ENCODE data around the gene CCL4. TPM values are rescaled to one million over a fixed set of nuclear protein-coding genes. Genes with fewer than 3 reads are reported as not detected.

Gene CCL4
- total and polyA plus RNA-seq, 2 experiments from 2014 or later: not detected

DNA sequence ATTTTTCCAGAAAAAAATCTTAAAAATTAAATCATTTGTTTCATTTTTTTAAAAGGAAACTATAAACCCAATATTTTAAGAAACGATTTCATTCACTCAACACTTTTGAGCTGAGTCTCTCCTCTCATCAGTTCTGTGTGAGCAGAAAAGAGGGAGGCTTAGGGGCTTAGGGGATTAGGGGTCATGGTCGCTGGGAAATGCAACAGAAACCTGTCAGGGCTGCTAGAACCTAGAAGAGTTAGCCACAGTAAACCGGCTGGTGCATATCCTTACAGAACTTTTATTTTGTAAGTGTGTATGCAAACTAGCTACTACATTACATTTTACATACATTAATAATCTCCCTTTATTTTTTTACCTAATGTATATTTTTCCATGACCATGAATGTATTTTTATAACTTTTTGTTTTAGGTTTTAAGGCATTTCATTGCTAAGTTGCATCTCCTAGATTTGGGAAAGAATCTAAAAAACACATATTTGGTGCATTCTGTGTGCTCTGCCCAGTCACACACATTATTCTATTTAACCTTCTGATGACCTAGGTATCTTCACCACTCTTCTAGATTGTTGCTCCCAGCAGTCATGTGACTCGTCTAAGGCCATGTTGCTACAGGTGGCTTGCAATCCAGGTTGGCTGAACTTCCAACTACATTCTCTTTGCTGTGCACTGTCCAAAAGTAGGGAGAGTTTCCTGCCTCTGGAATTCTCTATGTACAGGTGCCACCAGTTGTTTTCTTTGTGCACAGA is 48.4 kb downstream of the CCL4 start:
- Histone ChIP-seq H2AFZ (no peak overlapping the region), H3F3A (replicated peaks; ENCODE audit: low read depth) (no peaks in the 10 kb centered on the region), H4K20me1 (replicated peaks; ENCODE audit: insufficient read depth) (no peaks in the 10 kb centered on the region), H3K4me2 (no peak overlapping the region), H3K27ac (ENCODE audit: low read depth) (no peak overlapping the region), H3K36me3 (ENCODE audit: insufficient read depth) (no peaks in the 10 kb centered on the region), H3K4me3 (no peak overlapping the region), H3K9me2 (ENCODE audit: insufficient read depth) (no peaks in the 10 kb centered on the region), H3K79me2 (replicated peaks; ENCODE audit: insufficient read depth) (no peaks in the 10 kb centered on the region), H3K27me3 (ENCODE audit: insufficient read depth) (no peaks in the 10 kb centered on the region), H3K4me1 (ENCODE audit: insufficient read depth) (no peaks in the 10 kb centered on the region)
- ATAC-seq (no peak), DNase-seq (ENCODE audit: low spot score) (no peak)
- H3K27me3 Mint-ChIP-seq (ENCODE audit: insufficient read depth, low read depth, poor library complexity): no peaks in the 10 kb centered on the region
- H3K36me3 Mint-ChIP-seq (ENCODE audit: low read depth): no peaks in the 10 kb centered on the region
- H3K4me1 Mint-ChIP-seq: peaks cover 4% of the 10 kb centered on the region; the same call in 2 of the 3 replicates
- H3K9me3 Mint-ChIP-seq: no peaks in the 10 kb centered on the region
- TF ChIP-seq CREB1 (CRISPR knock-in tag; IDR thresholded peaks at IDR 0.05; ENCODE audit: low read depth) (no peak), STAT1 (IDR thresholded peaks at IDR 0.05; ENCODE audit: unreplicated experiment) (no peak)
- TF ChIP-seq, protein P1, sequence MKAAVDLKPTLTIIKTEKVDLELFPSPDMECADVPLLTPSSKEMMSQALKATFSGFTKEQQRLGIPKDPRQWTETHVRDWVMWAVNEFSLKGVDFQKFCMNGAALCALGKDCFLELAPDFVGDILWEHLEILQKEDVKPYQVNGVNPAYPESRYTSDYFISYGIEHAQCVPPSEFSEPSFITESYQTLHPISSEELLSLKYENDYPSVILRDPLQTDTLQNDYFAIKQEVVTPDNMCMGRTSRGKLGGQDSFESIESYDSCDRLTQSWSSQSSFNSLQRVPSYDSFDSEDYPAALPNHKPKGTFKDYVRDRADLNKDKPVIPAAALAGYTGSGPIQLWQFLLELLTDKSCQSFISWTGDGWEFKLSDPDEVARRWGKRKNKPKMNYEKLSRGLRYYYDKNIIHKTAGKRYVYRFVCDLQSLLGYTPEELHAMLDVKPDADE (IDR thresholded peaks at IDR 0.05): no peak
- no peak overlapping the region for H3K4me3 Mint-ChIP-seq
- H3K27ac Mint-ChIP-seq: no peak overlapping the region

DNA sequence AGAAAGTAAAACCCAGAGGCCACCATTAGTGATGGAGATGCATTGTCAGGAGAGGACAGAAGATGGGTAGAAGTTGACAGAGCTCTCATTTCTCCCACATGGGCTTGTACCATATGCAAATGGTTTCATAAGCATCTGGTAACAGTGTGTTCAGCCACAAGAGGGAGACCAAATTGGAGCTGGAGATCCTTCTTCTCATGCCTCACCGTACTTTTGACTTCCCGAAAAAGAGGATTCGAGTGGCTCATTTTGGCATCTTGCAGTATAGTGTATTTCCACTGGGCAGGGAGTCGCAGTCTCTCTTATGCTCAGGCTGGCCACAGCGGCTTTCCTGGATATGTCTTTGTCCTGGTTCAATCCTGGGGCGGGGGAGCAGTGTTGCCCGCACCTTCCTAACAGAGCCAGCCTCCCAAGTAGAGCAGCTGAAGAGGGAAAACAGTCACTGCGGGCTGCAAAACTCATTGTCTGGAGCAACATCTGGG is 49.1 kb downstream of the CCL4 start:
- DNase-seq (ENCODE audit: low spot score): peak; percentile 3
- Histone ChIP-seq H3K4me1 (ENCODE audit: insufficient read depth) (no peaks in the 10 kb centered on the region), H3K27ac (ENCODE audit: low read depth) (no peak overlapping the region), H3K36me3 (ENCODE audit: insufficient read depth) (no peaks in the 10 kb centered on the region), H3K9me2 (ENCODE audit: insufficient read depth) (no peaks in the 10 kb centered on the region), H3K27me3 (ENCODE audit: insufficient read depth) (no peaks in the 10 kb centered on the region), H2AFZ (no peak overlapping the region), H4K20me1 (replicated peaks; ENCODE audit: insufficient read depth) (no peaks in the 10 kb centered on the region), H3K4me3 (no peak overlapping the region), H3F3A (replicated peaks; ENCODE audit: low read depth) (no peaks in the 10 kb centered on the region), H3K4me2 (no peak overlapping the region), H3K79me2 (replicated peaks; ENCODE audit: insufficient read depth) (no peaks in the 10 kb centered on the region)
- Mint-ChIP-seq H3K4me3 (no peak overlapping the region), H3K27ac (no peak overlapping the region), H3K9me3 (no peaks in the 10 kb centered on the region), H3K36me3 (ENCODE audit: low read depth) (no peaks in the 10 kb centered on the region), H3K4me1 (peaks cover 4% of the 10 kb centered on the region; the same call in 2 of the 3 replicates), H3K27me3 (ENCODE audit: insufficient read depth, low read depth, poor library complexity) (no peaks in the 10 kb centered on the region)
- TF ChIP-seq, protein P2, sequence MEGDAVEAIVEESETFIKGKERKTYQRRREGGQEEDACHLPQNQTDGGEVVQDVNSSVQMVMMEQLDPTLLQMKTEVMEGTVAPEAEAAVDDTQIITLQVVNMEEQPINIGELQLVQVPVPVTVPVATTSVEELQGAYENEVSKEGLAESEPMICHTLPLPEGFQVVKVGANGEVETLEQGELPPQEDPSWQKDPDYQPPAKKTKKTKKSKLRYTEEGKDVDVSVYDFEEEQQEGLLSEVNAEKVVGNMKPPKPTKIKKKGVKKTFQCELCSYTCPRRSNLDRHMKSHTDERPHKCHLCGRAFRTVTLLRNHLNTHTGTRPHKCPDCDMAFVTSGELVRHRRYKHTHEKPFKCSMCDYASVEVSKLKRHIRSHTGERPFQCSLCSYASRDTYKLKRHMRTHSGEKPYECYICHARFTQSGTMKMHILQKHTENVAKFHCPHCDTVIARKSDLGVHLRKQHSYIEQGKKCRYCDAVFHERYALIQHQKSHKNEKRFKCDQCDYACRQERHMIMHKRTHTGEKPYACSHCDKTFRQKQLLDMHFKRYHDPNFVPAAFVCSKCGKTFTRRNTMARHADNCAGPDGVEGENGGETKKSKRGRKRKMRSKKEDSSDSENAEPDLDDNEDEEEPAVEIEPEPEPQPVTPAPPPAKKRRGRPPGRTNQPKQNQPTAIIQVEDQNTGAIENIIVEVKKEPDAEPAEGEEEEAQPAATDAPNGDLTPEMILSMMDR (conservative IDR thresholded peaks at IDR 0.05; ENCODE audit: low read depth in 2 of 2): 0 out of 4 replicates have a peak, but pooled peaks of 1 of the 2 experiments have one; percentile 10
- TF ChIP-seq, protein P1 (IDR thresholded peaks at IDR 0.05): no peak
- no peak for ATAC-seq
